DND-41 (cell line): Measurements from ENCODE around the gene REV3L.

Source experiments
- ATAC-seq: fragments of 200-7000 bp; cut with Tn5 transposase; 3 replicates; pipeline ENCODE4 v1.9.1; 2021; ENCODE audit warnings: low read depth; ENCODE audit not compliant: insufficient read depth
- DNase-seq: peaks from one replicate; pipeline ENCODE4 v3.0.0-alpha.2; 2020
- H2AFZ ChIP-seq: 2 replicates; pipeline ENCODE4 v1.6.0; 2012; ENCODE audit warnings: low read depth, low read length
- H3K27ac ChIP-seq: 2 replicates; pipeline ENCODE4 v1.5.1; 2012; ENCODE audit warnings: low read length, inconsistent platforms
- H3K27me3 ChIP-seq: fragments of 200-600 bp; sonication (generic); 2 replicates; pipeline ENCODE4 v1.6.0; 2012; ENCODE audit warnings: low read length, mild to moderate bottlenecking, inconsistent platforms; ENCODE audit not compliant: insufficient read depth, poor library complexity
- H3K36me3 ChIP-seq: 2 replicates; pipeline ENCODE4 v1.5.1; 2012; ENCODE audit warnings: low read length, inconsistent platforms; ENCODE audit not compliant: insufficient read depth
- H3K4me1 ChIP-seq: 2 replicates; pipeline ENCODE4 v1.5.1; 2012; ENCODE audit warnings: mild to moderate bottlenecking, low read length; ENCODE audit not compliant: insufficient read depth
- H3K4me2 ChIP-seq: 2 replicates; pipeline ENCODE4 v1.6.0; 2012; ENCODE audit warnings: mild to moderate bottlenecking, moderate library complexity, low read length, inconsistent platforms; ENCODE audit not compliant: insufficient read depth
- H3K4me3 ChIP-seq, 2 experiments: fragments of 200-600 bp in 1 of 2; shearing (Covaris generic) in 1 of 2; 2 replicates each; pipeline ENCODE4 v1.5.1; 2012 to 2016; ENCODE audit warnings: inconsistent platforms in 2 of 2, low read length in 2 of 2, mild to moderate bottlenecking in 2 of 2, low read depth in 1 of 2, moderate library complexity in 1 of 2
- H3K79me2 ChIP-seq: 2 replicates; pipeline ENCODE4 v1.6.0; 2012; ENCODE audit warnings: low read length, inconsistent platforms; ENCODE audit not compliant: insufficient read depth
- H3K9ac ChIP-seq: 2 replicates; pipeline ENCODE4 v1.6.0; 2012; ENCODE audit warnings: low read depth, mild to moderate bottlenecking, inconsistent platforms, low read length, moderate library complexity
- H3K9me3 ChIP-seq: 2 replicates; pipeline ENCODE4 v1.5.1; 2012; ENCODE audit warnings: low read length, moderate library complexity, mild to moderate bottlenecking, inconsistent platforms; ENCODE audit not compliant: insufficient read depth, severe bottlenecking
- H4K20me1 ChIP-seq: 2 replicates; pipeline ENCODE4 v1.6.0; 2012; ENCODE audit warnings: low read length; ENCODE audit not compliant: insufficient read depth
- CTCF ChIP-seq: IDR thresholded peaks from 2 replicates; pipeline ENCODE4 v1.5.1; 2012; ENCODE audit warnings: borderline replicate concordance, low read length, moderate library complexity, mild to moderate bottlenecking; ENCODE audit not compliant: poor library complexity, severe bottlenecking; ENCODE audit errors: extremely low read depth
- EZH2 ChIP-seq: IDR thresholded peaks from 3 replicates; pipeline ENCODE4 v1.6.1; 2012; ENCODE audit warnings: borderline replicate concordance, low read depth, mild to moderate bottlenecking, moderate library complexity, low read length, inconsistent platforms; ENCODE audit not compliant: severe bottlenecking

Gene REV3L

GRCh38 chr6:111480988-111481822 lies 1.8 kb downstream of the REV3L start:
- Histone ChIP-seq H3K9ac (peak overlapping the region; percentile 88), H3K4me1 (peaks cover 69% of the 10 kb centered on the region), H3K27me3 (no peaks in the 10 kb centered on the region), H3K9me3 (no peaks in the 10 kb centered on the region), H3K36me3 (peaks cover 2% of the 10 kb centered on the region), H2AFZ (no peak overlapping the region; the same call in 1 of the 2 replicates), H3K27ac (peak overlapping the region; percentile 98), H3K79me2 (peaks cover 98% of the 10 kb centered on the region), H3K4me3 (peak overlapping the region; percentile 81 to 89), H4K20me1 (peaks cover 21% of the 10 kb centered on the region; the same call in 1 of the 2 replicates), H3K4me2 (peak overlapping the region; percentile 71)
- DNase-seq (no peak), ATAC-seq (no peak)
- TF ChIP-seq CTCF (no peak), EZH2 (no peak)

DNA sequence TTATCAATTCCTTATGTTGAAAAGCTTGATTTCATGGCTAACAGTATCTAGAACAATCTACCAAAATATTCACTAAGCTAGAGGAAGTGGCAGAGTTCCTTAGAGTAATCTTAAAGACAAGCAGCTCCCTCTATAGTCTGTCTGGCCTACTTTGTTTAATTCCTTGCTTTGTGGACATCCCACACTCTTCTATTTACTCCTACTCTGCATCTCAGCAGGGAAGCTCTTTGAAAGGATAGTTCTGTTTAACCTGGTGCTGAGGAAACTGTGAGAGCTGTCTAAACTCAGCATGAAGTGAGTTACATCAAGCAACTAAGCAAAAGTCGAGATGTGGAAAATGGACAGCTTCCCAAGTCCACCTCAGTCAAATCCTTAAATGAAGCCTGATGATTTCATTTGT lies 4.3 kb downstream of the REV3L start:
- no peak overlapping the region for H2AFZ ChIP-seq
- peaks cover 6% of the 10 kb centered on the region for H3K36me3 ChIP-seq
- H3K9me3 ChIP-seq: no peaks in the 10 kb centered on the region
- H3K4me1 ChIP-seq: peaks cover 57% of the 10 kb centered on the region
- no peak for TF ChIP-seq EZH2
- TF ChIP-seq CTCF: peak; percentile 76
- DNase-seq: no peak
- H3K27ac ChIP-seq: peak overlapping the region; percentile 28
- peaks cover 27% of the 10 kb centered on the region; the same call in 1 of the 2 replicates for H4K20me1 ChIP-seq
- H3K9ac ChIP-seq: peak overlapping the region; percentile 6; the same call in 1 of the 2 replicates
- H3K27me3 ChIP-seq: no peaks in the 10 kb centered on the region
- peak; percentile 41 for ATAC-seq
- peak overlapping the region; percentile 71 for H3K4me2 ChIP-seq
- peaks cover 98% of the 10 kb centered on the region for H3K79me2 ChIP-seq
- H3K4me3 ChIP-seq: peak overlapping the region in 1 of 2 experiments; percentile 24; a peak in 1 of 4 replicates

- Histone ChIP-seq H3K79me2 (peaks cover 100% of the 10 kb centered on the region), H3K4me1 (peaks cover 62% of the 10 kb centered on the region), H2AFZ (no peak overlapping the region), H3K27ac (peak overlapping the region; percentile 48), H3K4me3 (peak overlapping the region in 1 of 2 experiments; percentile 7; a peak in 1 of 4 replicates), H3K9me3 (no peaks in the 10 kb centered on the region), H3K36me3 (peaks cover 6% of the 10 kb centered on the region), H3K9ac (peak overlapping the region; percentile 20; the same call in 1 of the 2 replicates), H3K27me3 (no peaks in the 10 kb centered on the region), H3K4me2 (peak overlapping the region; percentile 53), H4K20me1 (peaks cover 27% of the 10 kb centered on the region; the same call in 1 of the 2 replicates)
- ATAC-seq (no peak), DNase-seq (no peak)
- TF ChIP-seq CTCF: no peak
- TF ChIP-seq EZH2: no peak
Measured at GRCh38 chr6:111478064-111478476, 4.9 kb downstream of the REV3L start.
